ENCODE measurements around the gene PHACTR1.

DNA sequence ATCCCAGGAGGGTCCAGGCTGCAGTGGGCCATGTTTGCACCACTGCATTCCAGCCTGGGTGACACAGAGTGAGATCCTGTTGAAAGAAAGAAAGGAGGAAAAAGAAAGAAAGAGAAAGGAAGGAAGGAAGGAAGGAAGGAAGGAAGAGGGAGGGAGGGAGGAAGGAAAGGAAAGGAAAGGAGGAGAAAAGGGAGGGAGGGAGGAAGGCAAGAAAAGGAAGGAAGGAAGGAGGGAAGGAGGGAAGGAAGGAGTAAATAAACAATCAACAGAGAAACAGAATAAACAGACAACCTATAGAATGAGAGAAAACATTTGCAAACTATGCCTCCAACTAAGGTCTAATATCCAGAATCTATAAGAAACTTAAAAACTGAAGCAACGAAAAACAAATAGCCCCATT is 11.6 kb upstream of the PHACTR1 start:
- no peak for TF ChIP-seq POLR2A (IDR thresholded peaks at IDR 0.05; ENCODE audit: low read depth, low read length)
- TF ChIP-seq POLR2AphosphoS5 (IDR thresholded peaks at IDR 0.05; ENCODE audit: low read depth, low read length), result no peak

Measured in GM12892 (cell line).